HEK293T (cell line): ENCODE measurements around the gene CLMN.
"Not testable (repeated sequence)": the region's sequence is repeated elsewhere in the genome, so short reads cannot be mapped to it uniquely, and the experiment has no call there.

Experiments
- CTCF ChIA-PET: fragments of 350-600 bp; formaldehyde crosslinking; extraction: SDS; loops from one replicate; lab custom pipeline; 2021; ENCODE audit warnings: antibody characterized with exemption, inconsistent platforms; lab: Yijun Ruan, JAX
- POLR2A ChIA-PET: fragments of 350-600 bp; formaldehyde crosslinking; extraction: SDS; loops from one replicate; lab custom pipeline; 2020; ENCODE audit warnings: antibody characterized with exemption, inconsistent platforms; lab: Yijun Ruan, JAX
- DNase-seq: peaks from one replicate; pipeline ENCODE4 v3.0.0; 2012; ENCODE audit warnings: mixed read lengths; ENCODE audit errors: extremely low spot score
- ARNT ChIP-seq: fragments of 450-650 bp; IDR thresholded peaks from 2 replicates; pipeline ENCODE4 v1.6.1; 2017; ENCODE audit warnings: mild to moderate bottlenecking
- BHLHE40 ChIP-seq: fragments of 450-650 bp; IDR thresholded peaks from 2 replicates; pipeline ENCODE4 v1.6.1; 2016; ENCODE audit warnings: mild to moderate bottlenecking, moderate library complexity, borderline replicate concordance
- CTBP1 ChIP-seq: fragments of 450-650 bp; IDR thresholded peaks from 2 replicates; pipeline ENCODE4 v1.6.1; 2016; ENCODE audit warnings: borderline replicate concordance
- ELF4 ChIP-seq: fragments of 450-650 bp; IDR thresholded peaks from 2 replicates; pipeline ENCODE4 v1.6.1; 2017; ENCODE audit warnings: antibody characterized with exemption
- FOXA1 ChIP-seq: fragments of 450-650 bp; IDR thresholded peaks from 2 replicates; pipeline ENCODE4 v1.6.1; 2016; ENCODE audit warnings: mild to moderate bottlenecking
- FOXK2 ChIP-seq: fragments of 450-650 bp; IDR thresholded peaks from 2 replicates; pipeline ENCODE4 v1.6.1; 2016; ENCODE audit warnings: mild to moderate bottlenecking
- FOXM1 ChIP-seq: fragments of 450-650 bp; IDR thresholded peaks from 2 replicates; pipeline ENCODE4 v1.6.1; 2017; ENCODE audit warnings: mild to moderate bottlenecking, borderline replicate concordance
- HDGF ChIP-seq: fragments of 450-650 bp; IDR thresholded peaks from 2 replicates; pipeline ENCODE4 v1.6.1; 2017; ENCODE audit warnings: antibody characterized with exemption, borderline replicate concordance
- L3MBTL2 ChIP-seq: fragments of 450-650 bp; conservative IDR thresholded peaks from 2 replicates; pipeline ENCODE4 v1.6.1; 2016; ENCODE audit warnings: mild to moderate bottlenecking
- LEF1 ChIP-seq: fragments of 450-650 bp; IDR thresholded peaks from 2 replicates; pipeline ENCODE4 v1.6.1; 2017; ENCODE audit warnings: mild to moderate bottlenecking, borderline replicate concordance
- NFRKB ChIP-seq: fragments of 450-650 bp; IDR thresholded peaks from 2 replicates; pipeline ENCODE4 v1.6.1; 2016; ENCODE audit warnings: mild to moderate bottlenecking, moderate library complexity
- PKNOX1 ChIP-seq: fragments of 450-650 bp; IDR thresholded peaks from 2 replicates; pipeline ENCODE4 v1.6.1; 2016
- SP1 ChIP-seq: fragments of 450-650 bp; IDR thresholded peaks from 2 replicates; pipeline ENCODE4 v1.6.1; 2017
- SUZ12 ChIP-seq: fragments of 450-650 bp; IDR thresholded peaks from 2 replicates; pipeline ENCODE4 v1.6.1; 2016; ENCODE audit warnings: mild to moderate bottlenecking
- TARDBP ChIP-seq: fragments of 450-650 bp; IDR thresholded peaks from 2 replicates; pipeline ENCODE4 v1.6.1; 2016
- ZNF384 ChIP-seq: fragments of 450-650 bp; IDR thresholded peaks from 2 replicates; pipeline ENCODE4 v1.6.1; 2016

The CLMN gene

GRCh38 chr14:95207475-95208233 is 112.1 kb downstream of the CLMN start:
- CTCF ChIA-PET = no interaction called here
- TF ChIP-seq TARDBP (no peak), FOXA1 (no peak), CTBP1 (no peak), PKNOX1 (no peak)
- POLR2A ChIA-PET = no interaction called here
- no peak for DNase-seq

- ChIA-PET POLR2A (no interaction called here), CTCF (no interaction called here)
- no peak for TF ChIP-seq PKNOX1
- no peak for TF ChIP-seq FOXK2
- no peak for TF ChIP-seq CTBP1
- DNase-seq = no peak
These were observed 113.2 kb downstream of the CLMN start for GRCh38 chr14:95206534-95206933.

- ChIA-PET POLR2A (interaction anchor here (0.9 kb wide), 1 partner anchor 9 kb away, joined by 3 read pairs; no protein-coding TSS in a partner anchor), CTCF (no interaction called here)
- TF ChIP-seq FOXM1 (no peak), SUZ12 (no peak), PKNOX1 (no peak), NFRKB (no peak), SP1 (no peak), LEF1 (no peak), ELF4 (no peak), HDGF (no peak), ZNF384 (no peak), FOXA1 (no peak), L3MBTL2 (no peak), CTBP1 (no peak), FOXK2 (no peak), TARDBP (no peak), BHLHE40 (no peak), ARNT (no peak)
- DNase-seq = no peak
These were observed 115.0 kb downstream of the CLMN start for GRCh38 chr14:95204705-95205104.

GRCh38 chr14:95201745-95202144 is 118.0 kb downstream of the CLMN start:
- DNase-seq, CTCF ChIA-PET, POLR2A ChIA-PET: not testable (repeated sequence)

- CTCF ChIA-PET = no interaction called here
These were observed 119.3 kb downstream of the CLMN start for GRCh38 chr14:95200404-95200803.

More at GRCh38 chr14:95200404-95200803, 119.3 kb downstream of the CLMN start:
- POLR2A ChIA-PET = no interaction called here
- TF ChIP-seq NFRKB (no peak), SUZ12 (no peak), ELF4 (no peak), FOXM1 (no peak), BHLHE40 (no peak), ARNT (no peak), L3MBTL2 (no peak), TARDBP (no peak), LEF1 (no peak), HDGF (no peak), FOXA1 (no peak), PKNOX1 (no peak), CTBP1 (no peak)
- no peak for DNase-seq
